C1 segment of cervical spinal cord (tissue), 14 donors: ENCODE measurements around the gene ANKRD6.
"Not testable (repeated sequence)": the region's sequence is repeated elsewhere in the genome, so short reads cannot be mapped to it uniquely, and the experiment has no call there.

Source experiments
- DNase-seq, 14 donors: peaks; one replicate each; lab custom pipeline; 2025; lab: John Stamatoyannopoulos, UW

The ANKRD6 gene

GRCh38 chr6:89432875-89433251 lies at the start of gene ANKRD6:
Gene ANKRD6, plus strand, starts transcription at chr6:89433152. Its CDS starts 133,825 bp downstream, at chr6:89566977.
- DNase-seq: peak in 10 of 14 donors; percentile 16 to 80 (median 34)

GRCh38 chr6:89385156-89385667 lies 47.7 kb upstream of the ANKRD6 start:
- peak in 2 of 14 donors; percentile 30 to 98 for DNase-seq

- no peak for DNase-seq
These were observed 47.1 kb upstream of the ANKRD6 start for GRCh38 chr6:89385846-89386245.

- DNase-seq: no peak
These were observed 45.9 kb upstream of the ANKRD6 start for GRCh38 chr6:89386917-89387491.

GRCh38 chr6:89387516-89388201 lies 45.3 kb upstream of the ANKRD6 start:
- DNase-seq: no peak

GRCh38 chr6:89388846-89389245 lies 44.1 kb upstream of the ANKRD6 start:
- peak in 1 of 14 donors; percentile 71 for DNase-seq

DNA sequence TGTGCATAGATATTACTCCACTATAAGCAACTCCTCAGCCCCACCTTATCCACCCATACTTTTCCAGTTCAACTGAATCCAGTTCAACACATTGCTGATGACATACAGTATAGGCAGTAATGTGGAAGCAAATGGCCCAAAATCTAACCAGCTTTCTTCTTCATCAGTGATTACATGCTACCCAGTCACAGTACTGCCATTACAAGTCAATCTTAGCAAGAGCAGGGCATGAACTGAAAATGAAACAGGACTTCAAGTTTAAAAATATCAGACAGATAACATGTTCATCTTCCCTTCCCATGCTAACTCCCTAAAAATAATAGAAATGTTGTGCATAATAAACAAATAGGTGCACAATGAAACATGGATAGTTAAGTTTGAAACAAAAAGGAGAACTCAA lies 40.1 kb upstream of the ANKRD6 start:
- DNase-seq: no peak

GRCh38 chr6:89393659-89394058 lies 39.3 kb upstream of the ANKRD6 start:
- no peak for DNase-seq

DNA sequence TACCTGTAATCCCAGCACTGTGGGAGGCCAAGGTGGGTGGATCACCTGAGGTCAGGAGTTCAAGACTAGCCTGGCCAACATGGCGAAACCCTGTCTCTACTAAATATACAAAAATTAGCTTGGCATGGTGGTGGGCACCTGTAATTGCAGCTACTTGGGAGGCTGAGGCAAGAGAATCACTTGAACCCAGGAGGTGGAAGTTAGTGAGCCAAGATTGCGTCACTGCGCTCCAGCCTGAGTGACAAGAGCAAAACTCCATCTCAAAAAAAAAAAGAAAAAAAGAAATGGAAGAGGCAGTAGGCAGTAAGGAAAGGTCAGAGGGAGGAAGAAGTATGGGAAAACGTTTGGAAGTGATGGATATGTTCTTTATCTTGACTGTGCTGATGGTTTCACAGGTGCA lies 35.1 kb upstream of the ANKRD6 start:
- DNase-seq: not testable (repeated sequence)

- DNase-seq: no peak
These were observed 34.0 kb upstream of the ANKRD6 start for GRCh38 chr6:89398762-89399525.

DNA sequence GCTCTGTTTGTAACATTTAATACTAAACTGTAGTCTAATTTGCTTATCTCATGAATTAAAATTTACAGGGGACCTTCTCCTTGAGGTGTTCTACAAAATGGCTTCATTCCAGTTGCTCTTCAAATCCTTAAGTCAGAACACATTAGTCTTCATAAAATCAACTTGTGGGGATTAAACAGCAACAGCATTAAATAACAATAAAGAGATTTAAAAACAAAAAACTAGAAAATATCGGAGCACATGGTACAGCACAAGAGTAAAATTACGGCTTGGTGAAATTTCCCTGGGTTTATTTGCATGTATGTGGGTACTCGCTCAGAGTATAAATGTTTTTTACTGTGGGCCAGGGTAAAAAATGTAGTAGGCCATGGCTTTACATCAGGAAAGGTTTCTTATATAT lies 32.9 kb upstream of the ANKRD6 start:
- no peak for DNase-seq

DNA sequence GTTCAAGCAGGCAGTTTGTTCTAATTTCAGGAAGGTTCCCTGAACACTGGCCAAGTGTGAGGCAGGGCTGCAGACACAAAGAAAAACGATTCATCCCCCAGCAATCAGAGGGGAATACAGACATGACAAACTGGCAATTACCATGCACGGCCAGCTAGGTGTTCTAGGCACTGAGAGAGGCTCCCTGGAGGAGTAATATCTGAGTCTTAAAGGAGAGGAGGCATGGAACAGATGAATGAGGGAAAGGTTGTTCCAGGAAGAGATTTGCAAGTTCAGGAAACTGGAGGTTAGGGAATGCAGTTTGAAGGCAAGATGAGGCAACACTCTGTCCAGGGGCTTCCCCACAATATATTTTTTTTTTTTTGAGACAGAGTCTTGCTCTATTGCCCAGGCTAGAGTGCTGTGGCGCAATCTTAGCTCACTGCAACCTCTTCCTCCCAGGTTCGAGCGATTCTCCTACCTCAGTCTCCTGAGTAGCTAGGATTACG lies 32.0 kb upstream of the ANKRD6 start:
- no peak for DNase-seq

GRCh38 chr6:89402776-89403175 lies 30.2 kb upstream of the ANKRD6 start:
- DNase-seq: no peak

- DNase-seq: no peak
These were observed 28.4 kb upstream of the ANKRD6 start for GRCh38 chr6:89404512-89404911.

- DNase-seq: no peak
These were observed 26.8 kb upstream of the ANKRD6 start for GRCh38 chr6:89406141-89406540.

GRCh38 chr6:89409461-89410035 lies 23.4 kb upstream of the ANKRD6 start:
- DNase-seq: peak in 1 of 14 donors; percentile 41

DNA sequence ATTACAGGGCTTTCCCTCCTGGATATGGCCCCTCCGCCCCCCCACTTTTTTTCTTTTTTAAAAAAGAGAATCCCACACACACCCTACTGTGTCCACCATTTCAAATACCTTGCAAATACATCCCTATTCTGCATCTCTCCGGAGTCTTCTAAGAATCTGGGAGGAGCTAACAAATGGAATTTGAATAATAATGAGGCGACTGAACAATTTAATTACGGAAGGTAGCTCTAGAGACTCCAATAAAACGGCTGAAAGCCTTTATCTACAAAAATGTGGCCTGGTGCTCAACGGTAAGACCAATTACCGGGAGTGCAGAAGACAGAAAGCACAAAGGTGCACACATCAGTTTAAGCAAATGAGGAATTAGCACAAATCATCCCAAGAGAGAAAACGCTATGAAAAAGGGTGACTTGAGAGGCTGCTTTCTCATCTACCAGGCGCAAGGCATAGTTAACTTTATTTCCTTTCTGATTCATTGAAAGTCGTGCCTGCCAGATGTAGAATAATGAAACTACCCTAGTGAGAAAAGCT lies 22.7 kb upstream of the ANKRD6 start:
- no peak for DNase-seq

GRCh38 chr6:89410788-89411144 lies 22.2 kb upstream of the ANKRD6 start:
- DNase-seq: no peak

GRCh38 chr6:89411145-89412070 lies 21.5 kb upstream of the ANKRD6 start:
- peak in 12 of 14 donors; percentile 5 to 78 (median 62) for DNase-seq
